ENCODE measurements around the gene GJD3. TPM values are rescaled to one million over a fixed set of nuclear protein-coding genes. Genes with fewer than 3 reads are reported as not detected.

The GJD3 gene
- total RNA-seq, 1 donor from 2014 or later, result 0.36 TPM

DNA sequence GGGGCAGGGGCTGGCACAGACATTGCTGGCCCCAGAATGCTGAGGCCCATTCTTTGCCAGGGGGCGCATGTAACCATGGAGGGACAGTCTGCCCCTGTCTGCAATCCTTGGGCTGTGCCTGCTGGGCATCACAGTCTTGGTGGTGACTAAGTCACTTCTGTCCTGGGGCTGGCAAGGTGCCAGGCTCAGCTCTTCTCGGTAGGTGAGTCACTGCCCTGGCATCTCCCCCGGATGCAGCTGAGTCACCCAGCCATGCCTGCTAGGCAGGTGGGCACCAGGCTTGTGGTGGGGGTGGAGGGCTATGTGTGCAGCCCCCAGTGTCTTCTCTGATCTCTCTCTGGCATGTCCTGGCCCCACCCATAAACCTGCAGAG, 50.0 kb downstream of the GJD3 start:
- TF ChIP-seq, protein P1, sequence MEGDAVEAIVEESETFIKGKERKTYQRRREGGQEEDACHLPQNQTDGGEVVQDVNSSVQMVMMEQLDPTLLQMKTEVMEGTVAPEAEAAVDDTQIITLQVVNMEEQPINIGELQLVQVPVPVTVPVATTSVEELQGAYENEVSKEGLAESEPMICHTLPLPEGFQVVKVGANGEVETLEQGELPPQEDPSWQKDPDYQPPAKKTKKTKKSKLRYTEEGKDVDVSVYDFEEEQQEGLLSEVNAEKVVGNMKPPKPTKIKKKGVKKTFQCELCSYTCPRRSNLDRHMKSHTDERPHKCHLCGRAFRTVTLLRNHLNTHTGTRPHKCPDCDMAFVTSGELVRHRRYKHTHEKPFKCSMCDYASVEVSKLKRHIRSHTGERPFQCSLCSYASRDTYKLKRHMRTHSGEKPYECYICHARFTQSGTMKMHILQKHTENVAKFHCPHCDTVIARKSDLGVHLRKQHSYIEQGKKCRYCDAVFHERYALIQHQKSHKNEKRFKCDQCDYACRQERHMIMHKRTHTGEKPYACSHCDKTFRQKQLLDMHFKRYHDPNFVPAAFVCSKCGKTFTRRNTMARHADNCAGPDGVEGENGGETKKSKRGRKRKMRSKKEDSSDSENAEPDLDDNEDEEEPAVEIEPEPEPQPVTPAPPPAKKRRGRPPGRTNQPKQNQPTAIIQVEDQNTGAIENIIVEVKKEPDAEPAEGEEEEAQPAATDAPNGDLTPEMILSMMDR (conservative IDR thresholded peaks at IDR 0.05), result no peak
- Mint-ChIP-seq H3K4me3 (peak overlapping the region; percentile 53), H3K9me3 (no peaks in the 10 kb centered on the region), H3K27ac (peak overlapping the region; percentile 64), H3K27me3 (no peaks in the 10 kb centered on the region), H3K36me3 (no peaks in the 10 kb centered on the region), H3K4me1 (ENCODE audit: unreplicated experiment) (peaks cover 74% of the 10 kb centered on the region)
- no peak for DNase-seq (ENCODE audit: extremely low spot score, unreplicated experiment)

DNA sequence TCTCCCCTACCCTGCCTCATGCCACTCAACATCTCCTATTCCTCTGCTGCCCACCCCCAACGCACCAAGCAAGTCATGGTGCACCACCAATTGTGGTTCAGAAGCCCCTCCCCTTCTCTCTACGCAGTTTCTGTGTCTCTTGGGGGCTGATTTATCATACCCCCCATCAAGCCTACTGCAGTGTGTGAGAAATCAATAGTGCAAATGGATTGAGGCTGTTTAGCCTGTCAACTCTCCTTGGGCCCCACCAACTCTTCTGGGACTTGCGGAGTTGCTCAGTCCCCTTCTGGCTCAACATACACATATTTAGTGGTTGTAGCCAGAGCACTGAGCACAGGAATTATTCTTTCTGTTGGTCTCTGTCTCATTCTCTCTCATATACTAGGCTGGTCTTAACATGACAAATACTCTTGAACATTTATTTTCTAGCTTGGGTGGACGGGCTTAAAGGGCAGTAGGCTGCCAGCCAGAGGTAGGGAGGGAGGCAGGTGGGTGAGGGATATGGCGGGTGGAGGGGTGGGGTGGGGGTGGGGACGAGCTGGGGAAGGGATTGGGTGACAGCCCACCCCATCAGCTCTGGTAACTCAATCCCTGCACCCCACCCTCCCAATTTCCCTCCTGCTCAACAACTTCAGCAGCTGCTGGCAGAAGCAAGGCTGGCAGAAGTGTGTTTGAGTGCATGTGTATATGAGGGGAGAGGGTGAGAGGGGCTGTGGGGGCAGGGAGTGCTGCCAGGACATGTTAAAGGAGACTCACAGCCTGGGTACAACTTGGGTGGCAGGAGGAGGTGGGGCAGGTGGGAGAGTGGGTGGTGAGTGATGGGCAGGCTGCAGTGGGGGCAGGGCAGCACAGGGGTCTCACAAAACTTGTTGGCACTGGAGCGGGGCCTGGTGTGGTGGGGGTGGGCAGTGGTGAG, 50.6 kb downstream of the GJD3 start:
- Mint-ChIP-seq H3K4me1 (ENCODE audit: unreplicated experiment) (peaks cover 68% of the 10 kb centered on the region), H3K4me3 (peak overlapping the region; percentile 23), H3K27ac (peak overlapping the region; percentile 65), H3K9me3 (no peaks in the 10 kb centered on the region), H3K27me3 (no peaks in the 10 kb centered on the region), H3K36me3 (no peaks in the 10 kb centered on the region)
- TF ChIP-seq, protein P1 (conservative IDR thresholded peaks at IDR 0.05), result no peak
- DNase-seq (ENCODE audit: extremely low spot score, unreplicated experiment), result no peak

Other genes with a start within 250 kb of the GJD3 start
- gene MSL1, start 242.8 kb downstream of the GJD3 start, total RNA-seq (ENCODE audit: low replicate concordance), result 86.3 and 128 TPM in 2 replicates
- 63.0 and 101 TPM in 2 replicates for gene CASC3, start 224.2 kb downstream of the GJD3 start, total RNA-seq (ENCODE audit: low replicate concordance)
- 9.9 and 18.6 TPM in 2 replicates for gene RAPGEFL1, start 187.3 kb downstream of the GJD3 start, total RNA-seq (ENCODE audit: low replicate concordance)
- gene WIPF2, start 145.4 kb downstream of the GJD3 start, total RNA-seq (ENCODE audit: low replicate concordance), result 27.2 and 35.3 TPM in 2 replicates
- gene CDC6, start 76.9 kb downstream of the GJD3 start, total RNA-seq (ENCODE audit: low replicate concordance), result 23.2 and 50.3 TPM in 2 replicates
- gene RARA, start 55.6 kb downstream of the GJD3 start, total RNA-seq (ENCODE audit: low replicate concordance), result 23.8 and 34.3 TPM in 2 replicates
- 65.8 and 248 TPM in 2 replicates for gene TOP2A, start 53.2 kb upstream of the GJD3 start, total RNA-seq (ENCODE audit: low replicate concordance)
- 25.7 and 78.2 TPM in 2 replicates for gene IGFBP4, start 78.7 kb upstream of the GJD3 start, total RNA-seq (ENCODE audit: low replicate concordance)
- gene TNS4, start 136.9 kb upstream of the GJD3 start, total RNA-seq (ENCODE audit: low replicate concordance), result 1.8 and 2.3 TPM in 2 replicates
- not detected in 2 replicates for gene CCR7, start 200.7 kb upstream of the GJD3 start, total RNA-seq (ENCODE audit: low replicate concordance)